Activated CD8-positive, alpha-beta memory T cell treated with anti-CD3 and anti-CD28 coated beads, Interleukin-2, amount 50 U/mL, for 24 hours (primary cell): ENCODE data around the gene MEGF10.
"Not testable (repeated sequence)": the region's sequence is repeated elsewhere in the genome, so short reads cannot be mapped to it uniquely, and the experiment has no call there.

Experiments
- DNase-seq: peaks from one replicate; pipeline ENCODE4 v3.0.0-alpha.2; 2020; ENCODE audit errors: extremely low read depth

The MEGF10 gene

DNA sequence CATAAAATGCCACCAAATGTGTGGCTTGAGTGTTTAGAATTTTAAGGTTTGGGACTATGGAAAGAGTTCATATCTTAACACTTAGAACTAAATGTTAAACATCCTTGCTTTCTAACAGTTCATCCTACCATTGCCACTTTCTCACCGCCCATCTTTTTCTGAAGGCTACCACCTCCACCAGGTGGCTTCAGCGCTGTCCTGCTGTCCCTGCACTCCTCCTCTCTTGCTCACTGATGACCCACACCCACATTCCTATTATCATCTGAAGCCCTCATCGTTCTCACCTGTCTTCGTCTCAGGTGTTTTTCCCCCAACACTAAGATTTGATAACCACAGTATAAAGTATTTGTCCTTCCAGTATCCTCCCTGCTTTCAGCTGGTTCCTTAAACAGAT, 7.4 kb downstream of the MEGF10 start:
- no peak for DNase-seq

DNA sequence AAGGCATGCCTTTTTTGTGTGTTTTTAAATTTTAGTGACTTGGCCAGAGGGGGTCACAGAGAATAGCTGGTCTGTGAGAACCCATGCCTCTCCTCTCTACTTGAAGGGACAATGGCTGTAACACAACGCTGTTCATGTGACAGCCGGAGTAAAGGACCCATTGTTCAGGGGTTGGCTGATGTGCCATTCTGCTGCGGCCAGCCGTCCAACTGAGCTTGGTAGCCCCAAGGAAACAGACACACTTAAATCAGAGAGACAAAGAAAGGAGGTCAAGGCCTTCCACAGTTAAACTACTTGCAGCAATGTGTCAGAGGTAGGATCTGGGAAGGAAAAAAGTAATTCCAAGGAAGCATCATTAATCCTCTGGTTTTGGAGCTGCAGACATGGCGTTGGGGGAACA, 8.1 kb downstream of the MEGF10 start:
- DNase-seq, result no peak

DNA sequence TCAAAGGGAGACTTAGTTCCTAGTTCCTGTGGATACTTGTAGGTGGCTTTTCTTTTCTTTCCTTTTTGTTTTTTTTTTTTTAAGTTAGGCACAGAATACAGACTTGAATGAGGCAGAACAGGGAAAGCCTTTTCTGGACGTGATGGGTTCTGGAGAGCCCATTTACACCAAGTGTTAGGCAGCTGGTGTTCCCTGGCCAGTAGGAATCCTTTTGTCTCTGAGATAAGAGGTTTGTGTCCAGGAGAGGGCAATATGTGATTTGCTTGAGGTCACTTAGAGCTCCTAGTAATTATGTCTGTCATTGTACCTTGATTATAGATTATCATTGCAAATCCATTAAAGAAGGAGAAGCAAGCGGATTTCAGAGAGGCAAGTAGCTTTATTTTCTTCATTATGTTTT, 9.1 kb downstream of the MEGF10 start:
- no peak for DNase-seq

DNA sequence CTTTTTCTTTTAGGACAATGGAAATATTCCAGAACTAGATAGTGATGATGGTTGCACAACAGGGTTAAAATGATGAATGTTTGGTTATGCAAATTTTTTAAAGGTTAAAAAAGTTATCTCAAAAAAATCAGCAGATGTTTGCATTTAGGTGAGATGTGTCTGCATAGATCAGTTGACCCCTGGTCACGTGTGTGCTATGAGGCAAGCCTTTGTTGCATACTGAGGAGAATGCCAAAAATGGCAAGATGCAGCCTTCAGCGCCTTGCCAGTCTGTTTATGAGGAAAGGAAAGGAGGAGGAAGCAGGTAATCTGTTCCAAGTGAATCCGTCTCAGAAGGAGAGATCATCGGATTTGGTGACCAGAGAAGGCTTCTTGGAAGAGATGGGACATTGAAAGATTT, 11.9 kb downstream of the MEGF10 start:
- no peak for DNase-seq

DNA sequence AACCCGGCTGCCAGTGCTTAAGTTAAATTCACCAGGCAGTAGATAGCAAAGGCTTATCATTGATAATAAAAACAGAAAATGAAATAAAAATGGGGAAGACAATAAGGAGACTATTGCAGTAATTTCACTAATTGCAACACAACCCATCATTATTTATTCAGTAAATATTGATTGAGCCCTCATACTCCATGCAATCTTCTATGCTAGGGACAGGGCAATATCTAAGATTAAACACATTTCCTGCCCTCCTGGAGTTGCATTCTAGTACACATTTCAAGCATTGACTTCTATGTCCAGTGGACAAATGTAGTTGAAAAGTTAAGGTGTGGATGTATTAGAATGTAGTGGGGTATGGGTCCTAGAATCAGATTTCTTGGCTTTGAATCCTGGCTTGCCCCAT, 12.8 kb downstream of the MEGF10 start:
- DNase-seq, result no peak

DNA sequence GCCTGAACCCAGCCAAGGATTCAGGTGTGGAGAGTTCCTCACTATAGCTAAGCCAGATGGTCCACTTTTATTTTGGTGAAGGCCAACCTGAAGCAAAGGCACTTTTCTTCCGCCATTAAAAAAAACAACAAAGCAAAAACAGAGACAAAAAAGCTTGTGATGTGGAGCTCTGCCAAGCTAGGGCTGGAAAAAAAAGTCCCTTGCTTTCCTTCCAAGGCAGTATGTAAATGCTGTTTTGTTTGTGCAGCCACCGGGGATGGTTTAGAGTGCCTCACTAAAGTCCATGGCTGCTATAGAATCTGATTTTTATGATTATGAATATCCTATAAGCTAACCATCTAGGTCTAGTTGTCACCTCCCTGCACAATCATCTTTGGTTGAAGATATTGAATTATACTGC, 14.9 kb downstream of the MEGF10 start:
- no peak for DNase-seq

DNA sequence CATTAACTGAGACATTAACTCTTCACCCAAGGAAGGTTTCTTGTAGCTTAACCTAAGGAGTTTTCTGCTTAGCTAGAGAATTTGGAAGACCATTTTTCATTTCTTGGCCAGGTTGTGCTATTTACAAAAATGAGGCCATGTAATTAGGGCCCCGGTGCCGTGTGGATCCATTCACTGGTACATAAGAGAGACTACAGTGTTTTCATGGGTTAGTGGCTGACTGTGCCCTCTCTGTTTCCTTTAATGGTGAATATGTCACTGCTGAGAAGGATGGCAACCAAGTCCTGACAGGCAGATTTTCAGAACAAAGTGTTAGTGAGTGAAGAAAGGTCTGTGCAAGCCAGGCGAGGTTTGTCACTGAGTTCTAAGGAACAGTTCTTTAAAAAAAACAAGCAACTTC, 15.4 kb downstream of the MEGF10 start:
- no peak for DNase-seq

DNA sequence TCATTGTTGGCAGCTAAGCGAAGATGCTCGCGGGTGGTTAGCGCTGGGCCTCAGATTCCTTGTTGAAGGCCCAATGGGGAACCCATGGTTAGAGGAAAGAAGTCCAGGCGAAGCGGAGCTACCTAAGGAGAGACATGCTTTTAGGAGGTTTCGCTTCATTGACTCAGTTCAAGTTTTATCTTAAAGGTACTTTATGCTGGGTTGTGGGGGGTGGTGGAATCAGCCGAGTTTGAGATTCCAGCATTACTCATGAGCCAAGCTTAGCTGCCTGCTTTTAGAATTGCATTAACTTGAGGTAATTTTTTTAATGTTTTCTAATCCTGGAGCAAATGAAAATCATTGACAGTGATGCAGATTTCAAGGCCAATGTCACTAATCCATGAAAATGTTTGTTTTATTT, 16.1 kb downstream of the MEGF10 start:
- no peak for DNase-seq

DNA sequence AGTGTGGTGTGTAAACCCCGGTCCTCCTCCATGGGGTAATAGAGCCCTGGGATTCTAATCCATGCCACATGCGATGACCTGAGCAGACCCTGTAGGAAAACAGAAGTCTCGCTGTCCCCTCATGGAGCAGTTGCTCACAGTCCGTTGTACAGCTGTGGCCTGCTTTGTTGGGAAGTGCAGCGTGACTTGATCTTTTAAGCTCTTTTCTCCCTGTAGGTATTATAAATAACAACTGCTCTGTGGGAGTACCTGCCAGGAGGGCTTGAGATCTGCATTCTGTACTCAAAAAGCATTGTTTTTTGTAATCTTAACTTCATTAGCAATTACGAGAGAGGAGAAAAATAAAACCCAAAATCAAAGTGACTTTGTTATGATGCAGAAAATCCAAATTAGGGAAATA, 17.3 kb downstream of the MEGF10 start:
- DNase-seq, result no peak

DNA sequence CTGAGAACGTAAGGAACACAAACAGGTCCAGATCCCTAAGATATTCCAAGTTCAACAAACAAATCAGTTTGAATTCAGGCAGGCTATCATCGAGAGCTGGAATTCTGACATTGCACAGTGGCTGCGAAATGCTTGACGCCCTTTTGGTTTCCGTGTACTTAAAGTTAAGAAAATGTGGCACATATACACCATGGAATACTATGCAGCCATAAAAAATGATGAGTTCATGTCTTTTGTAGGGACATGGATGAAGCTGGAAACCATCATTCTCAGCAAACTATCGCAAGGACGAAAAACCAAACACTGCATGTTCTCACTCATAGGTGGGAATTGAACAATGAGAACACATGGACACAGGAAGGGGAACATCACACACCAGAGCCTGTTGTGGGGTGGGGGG, 17.7 kb downstream of the MEGF10 start:
- not testable (repeated sequence) for DNase-seq

DNA sequence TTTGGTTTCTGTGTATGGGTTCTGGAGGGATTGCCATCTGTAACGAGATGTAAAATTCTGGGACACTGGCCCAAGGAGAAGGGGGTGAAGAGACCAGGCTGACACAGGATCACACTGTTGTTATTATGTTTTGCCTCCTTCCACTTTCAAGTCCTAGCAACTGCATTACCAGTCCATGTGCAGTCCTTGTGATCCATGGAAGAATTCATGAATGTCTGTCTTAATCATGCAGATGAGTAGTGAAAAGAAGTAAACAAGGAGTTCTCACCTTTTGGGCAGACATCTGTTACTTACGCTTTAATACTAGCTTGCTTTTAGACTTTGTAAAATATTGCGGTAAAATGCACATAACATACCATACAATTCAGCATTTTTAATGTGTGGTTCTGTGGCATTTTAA, 18.3 kb downstream of the MEGF10 start:
- no peak for DNase-seq

DNA sequence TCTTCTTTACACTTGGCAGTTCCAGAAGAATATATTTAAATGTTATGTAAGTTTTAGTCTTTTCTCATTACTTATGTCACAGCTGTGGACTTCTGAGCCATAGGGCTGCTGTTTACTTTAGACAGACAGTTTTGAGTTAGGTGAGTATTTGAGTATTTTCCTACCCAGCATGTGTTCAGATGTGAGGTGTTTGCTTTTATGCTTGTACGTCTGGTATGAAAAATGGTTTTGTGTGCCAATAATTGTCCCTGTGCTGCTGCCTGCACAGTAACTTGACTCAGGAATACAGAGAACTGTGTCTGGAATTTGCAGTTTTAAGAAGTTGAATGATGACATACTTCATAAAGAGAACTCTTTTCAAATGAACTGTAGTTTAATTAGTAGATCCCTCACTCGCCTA, 20.8 kb downstream of the MEGF10 start:
- DNase-seq, result no peak

DNA sequence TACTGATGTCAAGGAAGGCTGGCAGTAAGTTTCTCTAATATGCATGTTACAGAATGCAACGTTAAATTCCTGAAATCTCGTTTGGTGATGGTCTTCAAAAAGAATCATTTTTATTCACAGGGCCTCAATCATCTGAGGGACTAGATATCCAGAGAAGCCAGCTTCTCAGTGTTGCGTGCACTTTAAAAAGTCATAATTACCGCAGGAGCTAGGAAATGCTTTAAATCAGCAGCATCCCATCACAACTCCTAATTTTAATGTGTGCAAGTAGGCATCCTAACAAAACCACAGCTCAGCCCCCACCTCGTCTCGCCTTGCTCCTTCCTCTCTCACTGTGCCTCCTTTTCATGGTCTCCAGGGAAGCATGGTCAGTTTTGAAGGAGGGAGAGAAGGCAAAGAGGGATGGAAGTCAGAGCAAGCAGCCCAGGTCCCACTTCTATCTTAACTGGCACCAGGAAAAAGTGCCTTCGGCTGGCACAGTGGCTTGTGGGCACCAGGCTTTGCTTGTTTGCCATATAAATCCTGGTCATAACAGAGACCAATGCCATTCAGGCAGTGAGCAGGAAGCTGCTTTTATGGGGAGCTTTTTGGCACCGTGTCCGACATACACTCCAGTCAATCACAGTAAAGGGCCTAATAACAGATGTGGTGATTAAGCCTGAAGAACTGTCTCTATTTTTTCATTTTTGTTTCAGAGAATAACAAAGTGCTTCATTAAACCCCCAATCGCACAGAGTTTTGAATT, 21.4 kb downstream of the MEGF10 start:
- DNase-seq, result no peak

DNA sequence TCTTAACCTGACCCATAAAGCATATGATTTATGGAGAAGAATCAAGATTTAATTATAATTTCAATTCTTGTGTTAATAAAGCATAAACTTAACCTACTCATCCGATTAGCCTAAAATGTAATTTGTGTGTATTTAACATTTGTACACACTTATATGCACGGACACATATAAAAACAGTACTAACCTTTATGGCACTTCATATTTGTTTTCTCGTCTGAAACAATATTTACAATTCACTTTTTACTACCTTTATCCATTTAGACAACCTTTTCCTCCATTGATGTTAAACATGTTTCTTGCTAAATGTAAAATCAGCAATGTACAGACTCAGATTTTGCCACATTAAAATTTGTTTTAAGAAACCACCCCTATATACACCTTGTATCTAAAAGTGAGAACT, 22.8 kb downstream of the MEGF10 start:
- no peak for DNase-seq

DNA sequence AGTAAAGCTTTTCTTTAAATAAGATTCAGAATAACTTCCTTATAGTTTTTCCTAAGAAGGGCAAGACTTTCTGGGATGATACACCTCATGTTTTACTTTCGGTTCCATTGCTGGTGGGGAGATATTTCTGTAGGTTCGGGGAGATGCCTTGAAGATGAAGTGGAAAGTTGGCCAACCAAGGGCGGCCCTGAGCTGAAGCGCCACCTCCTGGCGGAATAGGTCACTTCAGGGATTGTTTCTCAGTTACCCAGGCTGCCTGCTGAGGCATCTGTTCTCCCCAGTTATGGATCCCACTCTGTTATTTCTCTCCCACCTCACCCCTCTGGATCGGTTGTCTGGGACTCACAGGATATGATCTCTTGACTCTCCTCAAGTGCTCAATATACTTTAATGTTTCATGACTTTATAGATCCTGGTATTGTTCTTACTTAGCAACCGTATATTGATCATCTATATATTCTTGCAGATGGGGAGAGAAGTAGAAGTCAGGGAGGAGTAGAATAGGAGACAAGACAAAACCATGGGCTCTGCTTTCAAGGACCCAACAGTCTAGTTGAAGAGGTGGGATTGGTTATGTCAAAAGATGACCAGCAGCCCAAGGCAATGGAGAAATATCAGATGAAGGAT, 23.4 kb downstream of the MEGF10 start:
- DNase-seq, result peak; percentile 43

DNA sequence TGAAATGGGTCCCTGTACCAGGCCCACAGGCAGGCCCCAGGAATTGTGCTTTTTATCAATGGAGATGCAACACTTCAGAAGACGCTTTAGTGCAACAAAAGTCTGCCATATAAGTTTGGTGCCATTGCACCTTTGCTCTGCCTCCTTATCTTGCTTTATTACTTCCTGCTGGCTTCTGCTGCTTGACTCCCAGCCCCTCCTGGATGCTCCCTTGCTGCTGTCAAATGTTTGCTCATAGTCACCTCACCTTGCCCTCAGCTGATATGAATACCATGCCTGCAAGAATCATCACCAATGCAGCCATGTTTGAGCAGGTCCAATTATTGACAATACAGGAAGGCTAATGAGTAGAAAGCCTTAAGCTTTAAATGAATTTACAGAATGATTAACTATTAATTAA, 25.4 kb downstream of the MEGF10 start:
- DNase-seq, result no peak

DNA sequence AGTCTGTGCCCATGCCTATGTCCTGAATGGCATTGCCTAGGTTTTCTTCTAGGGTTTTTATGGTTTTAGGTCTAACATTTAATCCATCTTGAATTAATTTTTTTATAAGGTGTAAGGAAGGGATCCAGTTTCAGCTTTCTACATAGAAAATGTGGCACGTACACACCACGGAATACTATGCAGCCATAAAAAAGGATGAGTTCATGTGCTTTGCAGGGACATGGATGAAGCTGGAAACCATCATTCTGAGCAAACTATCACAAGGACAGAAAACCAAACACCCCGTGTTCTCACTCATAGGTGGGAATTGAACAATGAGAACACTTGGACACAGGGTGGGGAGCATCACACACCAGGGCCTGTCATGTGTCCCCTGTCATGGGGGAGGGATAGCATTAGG, 26.8 kb downstream of the MEGF10 start:
- DNase-seq, result not testable (repeated sequence)

DNA sequence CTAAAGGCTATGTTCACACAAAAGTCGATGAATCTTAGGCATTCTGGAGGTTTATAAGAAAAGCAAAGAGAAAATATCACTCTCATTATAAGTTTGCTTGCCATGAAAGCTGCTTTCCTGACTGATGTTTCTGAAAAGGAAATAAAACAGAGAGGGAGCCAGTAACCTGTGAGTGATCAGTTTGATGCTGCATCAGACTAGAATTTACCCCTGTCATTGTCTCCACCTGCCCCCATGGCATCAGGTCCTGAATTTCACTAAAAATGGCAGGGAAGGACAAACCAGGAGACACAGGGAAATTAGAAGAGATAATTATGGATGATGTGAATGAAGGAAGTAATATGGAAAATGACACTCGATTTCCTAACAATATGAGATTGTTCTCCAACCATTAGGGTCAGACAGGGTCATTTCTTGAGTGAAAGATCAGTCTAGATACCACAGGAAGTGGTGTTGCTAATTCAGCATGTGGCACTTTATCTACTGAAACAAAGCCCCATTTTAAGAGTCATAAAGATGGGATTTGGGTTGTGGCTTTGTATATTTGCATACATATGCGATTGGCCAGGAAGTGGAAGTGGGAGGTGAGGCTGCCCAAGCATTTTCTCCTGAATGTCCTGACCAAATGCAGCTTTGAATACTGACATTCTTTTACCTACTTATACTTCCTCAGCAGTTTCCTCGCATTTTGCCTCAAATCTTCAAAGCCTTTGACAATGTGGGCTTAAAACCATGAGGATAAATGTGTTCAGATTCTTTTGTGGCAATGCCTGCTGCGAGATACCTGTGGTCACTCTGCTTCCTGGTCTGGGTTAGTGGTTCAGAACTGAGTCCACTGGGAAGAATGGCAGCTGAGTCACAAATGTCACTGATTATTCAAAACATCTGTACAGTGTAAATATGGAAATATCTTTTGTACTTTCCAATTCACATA, 29.7 kb downstream of the MEGF10 start:
- no peak for DNase-seq

DNA sequence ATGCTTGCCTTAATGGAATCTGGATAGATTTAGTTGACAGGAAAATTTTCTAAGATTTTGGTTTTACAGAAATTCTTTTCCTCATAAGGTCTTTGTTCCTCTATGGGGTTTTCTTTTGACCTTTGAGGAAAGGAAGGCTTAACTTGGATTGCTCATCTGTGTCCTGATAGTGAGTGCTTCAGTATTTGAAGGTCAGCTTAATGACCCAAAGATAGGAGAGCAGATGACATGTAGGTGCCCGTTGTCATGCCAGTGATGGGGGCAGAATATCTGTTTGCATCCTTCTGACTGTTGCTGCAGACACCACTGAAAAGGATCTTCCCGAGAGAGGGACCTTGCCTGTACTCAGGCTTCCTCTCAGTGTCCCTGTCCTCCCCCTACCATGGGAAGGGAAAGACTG, 30.9 kb downstream of the MEGF10 start:
- DNase-seq, result no peak

DNA sequence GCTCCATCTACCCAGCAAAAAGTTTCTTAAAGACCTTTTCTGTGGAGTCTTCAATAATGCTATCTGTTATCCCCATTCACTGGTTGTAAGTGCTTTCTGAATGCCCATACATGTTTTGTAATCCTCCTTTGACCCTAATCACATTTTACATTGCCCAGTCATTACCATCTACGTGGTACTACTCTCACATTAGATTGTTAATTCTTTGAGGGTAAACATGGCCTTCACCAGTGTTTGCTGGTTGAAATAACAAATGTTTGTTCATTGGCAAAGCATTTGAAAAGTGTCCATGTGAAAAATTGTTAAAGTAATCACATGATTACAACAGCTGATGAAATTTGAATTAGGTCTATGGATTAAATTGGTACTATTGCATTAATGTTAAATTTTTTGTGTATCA, 31.8 kb downstream of the MEGF10 start:
- DNase-seq, result no peak

DNA sequence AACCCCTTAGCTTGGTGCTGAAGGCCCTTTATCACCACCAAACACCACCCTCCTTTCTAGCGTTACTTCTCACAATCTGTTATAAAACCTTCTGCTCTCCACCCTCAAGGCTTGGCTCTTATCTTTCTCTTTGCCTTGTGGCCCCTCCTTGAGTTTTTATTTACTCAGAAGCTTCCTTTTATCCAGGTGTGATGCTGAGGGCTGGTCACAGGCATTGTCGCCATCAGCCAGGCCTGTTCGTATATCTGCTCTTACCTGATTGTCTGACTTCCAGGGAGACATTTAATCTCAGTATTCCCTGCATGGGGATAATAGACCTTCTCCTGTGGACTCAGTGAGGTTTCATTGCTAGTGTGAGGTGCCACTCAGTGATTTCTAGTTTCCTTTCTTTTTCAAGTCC, 34.2 kb downstream of the MEGF10 start:
- no peak for DNase-seq

DNA sequence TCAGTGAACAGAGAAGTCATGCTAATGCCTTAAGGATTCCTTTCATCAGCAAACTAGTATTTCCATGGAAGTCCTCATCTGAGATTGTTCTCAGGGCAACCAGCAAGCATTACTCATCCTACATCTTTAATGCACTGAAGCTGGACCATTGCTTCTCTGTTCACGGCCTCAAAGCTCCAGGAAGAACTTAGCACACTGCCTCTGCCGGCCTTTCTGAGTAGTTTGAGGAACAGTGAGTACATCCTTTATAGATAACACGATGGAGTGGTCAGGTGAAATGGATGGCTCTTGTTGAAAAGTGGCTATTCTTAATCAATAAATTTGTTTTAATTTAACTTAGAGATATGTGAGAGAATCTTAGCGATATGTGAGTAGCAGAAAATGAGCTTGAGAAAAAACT, 35.8 kb downstream of the MEGF10 start:
- no peak for DNase-seq
